ENCODE measurements around the gene PRR3.

Gene PRR3

DNA sequence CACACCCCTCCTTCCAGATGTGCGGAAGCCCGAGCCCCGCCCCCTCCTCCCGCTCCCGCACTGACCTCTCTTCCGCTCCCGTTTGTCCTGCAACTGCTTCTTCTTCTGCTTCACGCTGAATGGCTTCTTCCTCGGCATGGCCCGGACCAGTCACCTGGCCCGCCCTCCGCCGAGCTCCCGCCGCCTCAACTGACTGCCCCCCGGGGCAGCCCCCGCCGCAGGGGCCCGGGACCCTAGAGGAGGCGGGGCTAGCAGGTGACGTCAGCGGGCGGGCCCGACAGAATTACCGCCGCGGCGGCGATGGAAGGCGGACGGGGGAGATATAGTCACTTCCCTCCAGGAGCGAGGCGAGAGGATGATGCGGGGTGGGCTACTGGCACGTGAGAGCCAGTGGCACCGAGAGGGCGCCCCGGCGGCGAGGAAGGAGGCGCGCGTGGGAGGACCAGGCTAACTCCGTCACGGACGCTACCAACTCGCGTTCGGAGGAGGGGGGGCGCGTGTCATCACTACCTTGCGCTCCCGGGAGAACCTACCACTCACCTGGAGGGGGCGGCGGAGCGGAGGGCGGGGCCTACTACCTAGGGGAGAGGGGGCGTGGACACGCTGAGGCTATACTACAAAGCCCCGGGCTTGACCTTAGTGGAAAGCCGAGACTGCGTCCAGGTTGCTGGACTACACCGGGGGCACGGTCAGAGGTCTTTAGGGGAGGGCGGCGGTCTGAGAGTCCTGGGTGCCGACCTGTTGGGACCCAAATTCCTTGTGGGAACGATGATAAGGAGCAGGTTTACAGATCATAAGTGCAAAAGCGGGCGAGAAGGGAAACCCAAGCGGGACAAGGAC is 809 bp upstream of the PRR3 start, which contains the start of gene GNL1:
GNL1 (minus strand) TSS at position 424 of the 840 bp plus-strand sequence; CDS start at position 138, 286 bp downstream.
- TF ChIP-seq, protein P1, sequence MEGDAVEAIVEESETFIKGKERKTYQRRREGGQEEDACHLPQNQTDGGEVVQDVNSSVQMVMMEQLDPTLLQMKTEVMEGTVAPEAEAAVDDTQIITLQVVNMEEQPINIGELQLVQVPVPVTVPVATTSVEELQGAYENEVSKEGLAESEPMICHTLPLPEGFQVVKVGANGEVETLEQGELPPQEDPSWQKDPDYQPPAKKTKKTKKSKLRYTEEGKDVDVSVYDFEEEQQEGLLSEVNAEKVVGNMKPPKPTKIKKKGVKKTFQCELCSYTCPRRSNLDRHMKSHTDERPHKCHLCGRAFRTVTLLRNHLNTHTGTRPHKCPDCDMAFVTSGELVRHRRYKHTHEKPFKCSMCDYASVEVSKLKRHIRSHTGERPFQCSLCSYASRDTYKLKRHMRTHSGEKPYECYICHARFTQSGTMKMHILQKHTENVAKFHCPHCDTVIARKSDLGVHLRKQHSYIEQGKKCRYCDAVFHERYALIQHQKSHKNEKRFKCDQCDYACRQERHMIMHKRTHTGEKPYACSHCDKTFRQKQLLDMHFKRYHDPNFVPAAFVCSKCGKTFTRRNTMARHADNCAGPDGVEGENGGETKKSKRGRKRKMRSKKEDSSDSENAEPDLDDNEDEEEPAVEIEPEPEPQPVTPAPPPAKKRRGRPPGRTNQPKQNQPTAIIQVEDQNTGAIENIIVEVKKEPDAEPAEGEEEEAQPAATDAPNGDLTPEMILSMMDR (IDR thresholded peaks at IDR 0.05; ENCODE audit: borderline replicate concordance, insufficient read depth, low read depth, low read length), result no peak
- H3K4me3 ChIP-seq (ENCODE audit: low read depth, low read length), result peak within 1 kb of the TSS; percentile 75

GRCh38 chr6:30557683-30557981 is 537 bp downstream of the PRR3 start:
- TF ChIP-seq, protein P1 (IDR thresholded peaks at IDR 0.05; ENCODE audit: borderline replicate concordance, insufficient read depth, low read depth, low read length), result no peak
- peak overlapping the region; percentile 75 for H3K4me3 ChIP-seq (ENCODE audit: low read depth, low read length)

DNA sequence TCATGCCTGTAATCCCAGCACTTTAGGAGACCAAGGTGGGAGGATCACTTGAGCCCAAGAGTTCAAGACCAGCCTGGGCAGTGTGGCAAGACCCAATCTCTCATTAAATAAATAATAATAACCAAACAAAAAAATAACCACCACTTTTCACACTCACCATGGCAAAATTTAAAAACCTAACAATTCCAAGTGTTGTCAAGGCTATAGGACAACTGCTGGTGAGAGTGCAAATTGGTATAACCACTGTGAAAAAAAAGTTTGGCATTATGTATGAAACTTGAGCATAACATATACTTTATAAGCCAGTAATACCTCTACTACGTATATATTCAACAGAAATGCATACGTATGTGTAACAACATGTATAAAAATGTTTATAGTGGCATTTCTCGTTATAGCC is 3.8 kb downstream of the PRR3 start:
- no peak overlapping the region for H3K4me3 ChIP-seq (ENCODE audit: low read depth, low read length)
- TF ChIP-seq, protein P1 (IDR thresholded peaks at IDR 0.05; ENCODE audit: borderline replicate concordance, insufficient read depth, low read depth, low read length), result no peak

GRCh38 chr6:30562470-30563425 is 5.7 kb downstream of the PRR3 start:
- H3K4me3 ChIP-seq (ENCODE audit: low read depth, low read length), result no peak overlapping the region
- TF ChIP-seq, protein P1 (IDR thresholded peaks at IDR 0.05; ENCODE audit: borderline replicate concordance, insufficient read depth, low read depth, low read length), result no peak

DNA sequence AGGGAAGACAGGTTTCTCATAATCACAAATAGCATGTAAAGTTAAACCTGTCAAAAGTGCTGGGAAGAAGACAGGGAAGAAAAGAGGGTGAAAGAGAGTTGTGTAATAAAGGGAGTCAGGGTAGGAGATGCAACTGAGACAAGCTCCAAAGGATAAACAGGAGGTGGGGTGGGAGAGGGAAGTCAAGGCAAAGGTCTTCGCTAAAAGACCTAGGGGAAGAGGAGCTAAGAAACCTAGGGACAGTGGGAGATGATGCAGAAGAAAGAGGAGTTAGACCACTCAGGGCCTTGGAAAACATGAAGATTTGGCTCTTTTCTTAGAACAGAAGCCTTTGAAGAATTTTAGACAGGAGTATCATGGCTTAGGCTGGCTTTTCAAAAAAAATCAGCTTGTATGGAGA is 7.0 kb downstream of the PRR3 start:
- no peak overlapping the region for H3K4me3 ChIP-seq (ENCODE audit: low read depth, low read length)
- TF ChIP-seq, protein P1 (IDR thresholded peaks at IDR 0.05; ENCODE audit: borderline replicate concordance, insufficient read depth, low read depth, low read length), result no peak

DNA sequence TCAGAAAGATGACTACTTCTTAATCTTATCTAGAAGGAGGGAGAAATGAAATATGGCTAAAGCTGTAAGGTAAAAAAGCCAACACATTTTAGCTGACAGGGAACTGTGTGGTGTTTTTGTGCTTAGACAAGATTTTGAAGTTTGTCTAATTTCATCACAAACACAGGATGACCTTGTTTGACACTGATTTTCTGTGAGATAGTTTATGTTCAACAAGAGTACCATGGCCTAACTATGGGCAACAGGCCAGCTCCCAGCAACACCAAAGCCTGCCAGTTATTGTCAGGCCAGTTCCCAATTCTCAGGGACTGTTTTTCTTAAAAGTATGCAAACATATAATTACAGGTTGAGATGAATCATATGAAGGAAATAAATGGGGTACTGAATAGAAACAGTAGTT is 8.7 kb downstream of the PRR3 start:
- H3K4me3 ChIP-seq (ENCODE audit: low read depth, low read length), result no peak overlapping the region

More for the DNA sequence above, 8.7 kb downstream of the PRR3 start:
- TF ChIP-seq, protein P1 (IDR thresholded peaks at IDR 0.05; ENCODE audit: borderline replicate concordance, insufficient read depth, low read depth, low read length), result no peak

Measured in GM12875 (cell line).